Panc1 (cell line): ENCODE results near the gene PTX4. TPM values are rescaled to one million over a fixed set of nuclear protein-coding genes. Genes with fewer than 3 reads are reported as not detected.

Source experiments
- ATAC-seq: fragments of 200-7000 bp; cut with Tn5 transposase; 2 replicates; pipeline ENCODE4 v1.9.1; 2020; ENCODE audit warnings: mild to moderate bottlenecking, moderate library complexity
- BruUV-seq: library from RNA; stranded (reverse); fragments of 400-500 nt; replicated peaks from 2 replicates; lab custom pipeline; 2021; lab: Mats Ljungman, UMichigan
- CTCF ChIA-PET: fragments of 300-600 bp; sonication (Branson Sonifier 250); formaldehyde crosslinking; loops from one replicate; lab custom pipeline; 2022; ENCODE audit warnings: antibody characterized with exemption; lab: Charles Lee
- POLR2A ChIA-PET: fragments of 300-600 bp; sonication (Branson Sonifier 250); formaldehyde crosslinking; loops from one replicate; lab custom pipeline; 2022; ENCODE audit warnings: antibody characterized with exemption; lab: Charles Lee
- DNase-seq: peaks from one replicate; pipeline ENCODE4 v3.0.0-alpha.2; 2010; ENCODE audit warnings: low read depth, low spot score
- H3K27ac ChIP-seq: 2 replicates; pipeline ENCODE4 v1.5.1; 2011; ENCODE audit warnings: mild to moderate bottlenecking, low read length, inconsistent platforms
- H3K27me3 ChIP-seq: fragments of 200-500 bp; sonication (Bioruptor generic); 2 replicates; pipeline ENCODE4 v1.6.0; 2014; ENCODE audit warnings: low read length, inconsistent platforms; ENCODE audit not compliant: control insufficient read depth, insufficient read depth
- H3K36me3 ChIP-seq: fragments of 200-500 bp; sonication (Bioruptor generic); 2 replicates; pipeline ENCODE4 v1.5.1; 2014; ENCODE audit warnings: inconsistent platforms, mild to moderate bottlenecking, low read length, moderate library complexity; ENCODE audit not compliant: control insufficient read depth, insufficient read depth
- H3K4me1 ChIP-seq: 2 replicates; pipeline ENCODE4 v1.5.1; 2011; ENCODE audit warnings: inconsistent platforms, mild to moderate bottlenecking, low read length, moderate library complexity; ENCODE audit not compliant: control insufficient read depth, insufficient read depth
- H3K4me3 ChIP-seq, 2 experiments: 2 replicates each; pipeline ENCODE4 v1.5.1; 2011 to 2012; ENCODE audit warnings: low read depth in 2 of 2, low read length in 2 of 2, mild to moderate bottlenecking in 2 of 2, inconsistent platforms in 1 of 2, moderate library complexity in 1 of 2
- H3K9me3 ChIP-seq: fragments of 200-500 bp; sonication (Bioruptor generic); 2 replicates; pipeline ENCODE4 v1.5.1; 2014; ENCODE audit warnings: low read depth, mild to moderate bottlenecking, inconsistent platforms, low read length, moderate library complexity; ENCODE audit not compliant: control insufficient read depth, insufficient read depth
- POLR2AphosphoS5 ChIP-seq: IDR thresholded peaks from 2 replicates; pipeline ENCODE4 v1.6.1; 2012; ENCODE audit warnings: mild to moderate bottlenecking, low read depth, low read length, moderate library complexity
- REST ChIP-seq, 2 experiments: IDR thresholded peaks; 2 replicates each; pipeline ENCODE4 v1.6.1; 2011 to 2012; ENCODE audit warnings: low read depth in 2 of 2, control low read depth in 1 of 2, low read length in 1 of 2, mild to moderate bottlenecking in 1 of 2, moderate library complexity in 1 of 2; ENCODE audit not compliant: insufficient read depth in 1 of 2
- SIN3A ChIP-seq: IDR thresholded peaks from 2 replicates; pipeline ENCODE4 v1.6.1; 2012; ENCODE audit warnings: low read depth, mild to moderate bottlenecking, low read length, moderate library complexity, borderline replicate concordance; ENCODE audit not compliant: insufficient read depth
- TCF7L2 ChIP-seq: IDR thresholded peaks from 2 replicates; pipeline ENCODE4 v1.6.1; 2011; ENCODE audit warnings: mild to moderate bottlenecking, low read depth, low read length, inconsistent platforms
- in situ Hi-C: cut with HindIII; loops from 2 replicates; pipeline ENCODE4 v1.10.0; 2016; ENCODE audit warnings: low sequenced_read_pairs, low pct_unique_long_range_greater_than_20kb
- intact Hi-C: fragments of 100-400 bp; cut with micrococcal nuclease; formaldehyde crosslinking; loops from one replicate; pipeline ENCODE4 v1.10.0; 2022; ENCODE audit not compliant: unreplicated experiment
- total RNA-seq: library from RNA; stranded (reverse); gene quantifications from one replicate; pipeline ENCODE4 v1.2.1, GENCODE V29; 2021; ENCODE audit not compliant: unreplicated experiment
- TF ChIP-seq, protein P1 (sequence below): fragments of 450-650 bp; IDR thresholded peaks from 2 replicates; pipeline ENCODE4 v1.5.1; 2017; ENCODE audit warnings: mild to moderate bottlenecking

The PTX4 gene
- total RNA-seq, 1 experiment from 2014 or later = not detected

- POLR2A ChIA-PET = no interaction called here
Measured at GRCh38 chr16:1450841-1451240, 37.9 kb downstream of the PTX4 start.

GRCh38 chr16:1450218-1450617 is 38.5 kb downstream of the PTX4 start:
- intact Hi-C loops (no loop called here), in situ Hi-C loops (no loop called here)

More at GRCh38 chr16:1450841-1451240, 37.9 kb downstream of the PTX4 start:
- Histone ChIP-seq H3K9me3 (no peaks in the 10 kb centered on the region), H3K4me3 (no peak overlapping the region), H3K4me1 (no peaks in the 10 kb centered on the region), H3K36me3 (no peaks in the 10 kb centered on the region; the same call in 1 of the 2 replicates), H3K27me3 (no peaks in the 10 kb centered on the region), H3K27ac (no peak overlapping the region)
- in situ Hi-C loops (no loop called here), intact Hi-C loops (no loop called here)
- no peak for ATAC-seq
- TF ChIP-seq REST (IDR thresholded peaks at IDR 0.05; ENCODE audit: insufficient read depth in 1 of 2, low read depth in 2 of 2, low read length in 1 of 2) (no peak), POLR2AphosphoS5 (no peak), TCF7L2 (no peak), SIN3A (no peak)
- TF ChIP-seq, protein P1, sequence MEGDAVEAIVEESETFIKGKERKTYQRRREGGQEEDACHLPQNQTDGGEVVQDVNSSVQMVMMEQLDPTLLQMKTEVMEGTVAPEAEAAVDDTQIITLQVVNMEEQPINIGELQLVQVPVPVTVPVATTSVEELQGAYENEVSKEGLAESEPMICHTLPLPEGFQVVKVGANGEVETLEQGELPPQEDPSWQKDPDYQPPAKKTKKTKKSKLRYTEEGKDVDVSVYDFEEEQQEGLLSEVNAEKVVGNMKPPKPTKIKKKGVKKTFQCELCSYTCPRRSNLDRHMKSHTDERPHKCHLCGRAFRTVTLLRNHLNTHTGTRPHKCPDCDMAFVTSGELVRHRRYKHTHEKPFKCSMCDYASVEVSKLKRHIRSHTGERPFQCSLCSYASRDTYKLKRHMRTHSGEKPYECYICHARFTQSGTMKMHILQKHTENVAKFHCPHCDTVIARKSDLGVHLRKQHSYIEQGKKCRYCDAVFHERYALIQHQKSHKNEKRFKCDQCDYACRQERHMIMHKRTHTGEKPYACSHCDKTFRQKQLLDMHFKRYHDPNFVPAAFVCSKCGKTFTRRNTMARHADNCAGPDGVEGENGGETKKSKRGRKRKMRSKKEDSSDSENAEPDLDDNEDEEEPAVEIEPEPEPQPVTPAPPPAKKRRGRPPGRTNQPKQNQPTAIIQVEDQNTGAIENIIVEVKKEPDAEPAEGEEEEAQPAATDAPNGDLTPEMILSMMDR = no peak
- BruUV-seq = no TSS peak
- CTCF ChIA-PET = no interaction called here
- DNase-seq = no peak

More at GRCh38 chr16:1450218-1450617, 38.5 kb downstream of the PTX4 start:
- ChIA-PET CTCF (no interaction called here), POLR2A (no interaction called here)
- no peaks in the 10 kb centered on the region for H3K9me3 ChIP-seq
- no peaks in the 10 kb centered on the region for H3K4me1 ChIP-seq
- no peaks in the 10 kb centered on the region; the same call in 1 of the 2 replicates for H3K36me3 ChIP-seq
- ATAC-seq (no peak), DNase-seq (no peak)
- TF ChIP-seq, protein P1 = no peak; the same call in 1 of the 2 replicates
- TF ChIP-seq TCF7L2 = no peak
- TF ChIP-seq POLR2AphosphoS5 = no peak
- TF ChIP-seq REST (IDR thresholded peaks at IDR 0.05; ENCODE audit: insufficient read depth in 1 of 2, low read depth in 2 of 2, low read length in 1 of 2) = no peak
- no peak for TF ChIP-seq SIN3A
- no peak overlapping the region for H3K4me3 ChIP-seq
- no peaks in the 10 kb centered on the region for H3K27me3 ChIP-seq
- H3K27ac ChIP-seq = no peak overlapping the region
- no TSS peak for BruUV-seq
